HepG2 (cell line): ENCODE data around the gene MEAF6. TPM values are rescaled to one million over a fixed set of nuclear protein-coding genes. Genes with fewer than 3 reads are reported as not detected.

Source experiments
- CREB1 ChIP-seq, 2 experiments: fragments of 450-650 bp in 1 of 2; IDR thresholded peaks; 2 replicates each; pipeline ENCODE4 v1.6.1; 2016 to 2017; ENCODE audit warnings: control low read depth in 1 of 2, mild to moderate bottlenecking in 1 of 2, missing compliant biosample characterization in 1 of 2, missing genetic modification characterization in 1 of 2
- DMTF1 ChIP-seq: sonication (generic); formaldehyde crosslinking; IDR thresholded peaks from 2 replicates; pipeline ENCODE4 v1.4.0; 2020; ENCODE audit warnings: mild to moderate bottlenecking, missing genetic modification reagents
- DR1 ChIP-seq: sonication (generic); formaldehyde crosslinking; IDR thresholded peaks from 2 replicates; pipeline ENCODE4 v1.8.0; 2021; ENCODE audit warnings: mild to moderate bottlenecking, missing genetic modification reagents, inconsistent platforms
- IKZF4 ChIP-seq: sonication (generic); formaldehyde crosslinking; IDR thresholded peaks from 2 replicates; pipeline ENCODE4 v1.5.1; 2020; ENCODE audit warnings: borderline replicate concordance, mild to moderate bottlenecking, low read depth, missing genetic modification reagents; ENCODE audit errors: not compliant biosample characterization
- POLR2G ChIP-seq: fragments of 200-400 bp; formaldehyde crosslinking; IDR thresholded peaks from 2 replicates; pipeline ENCODE4 v1.6.1; 2018; ENCODE audit warnings: mild to moderate bottlenecking, low read depth, low read length, moderate library complexity
- SNAI1 ChIP-seq: sonication (generic); formaldehyde crosslinking; IDR thresholded peaks from 2 replicates; pipeline ENCODE4 v1.5.0; 2020; ENCODE audit warnings: mild to moderate bottlenecking, missing genetic modification reagents, borderline replicate concordance
- ZBED4 ChIP-seq: sonication (generic); formaldehyde crosslinking; IDR thresholded peaks from 2 replicates; pipeline ENCODE4 v1.4.0; 2020; ENCODE audit warnings: missing genetic modification reagents, borderline replicate concordance
- ZBTB3 ChIP-seq: sonication (generic); formaldehyde crosslinking; IDR thresholded peaks from 2 replicates; pipeline ENCODE4 v1.4.0; 2020; ENCODE audit warnings: low read depth, mild to moderate bottlenecking, moderate library complexity, missing genetic modification reagents, borderline replicate concordance
- ZBTB44 ChIP-seq: sonication (generic); formaldehyde crosslinking; IDR thresholded peaks from 2 replicates; pipeline ENCODE4 v1.4.0; 2020; ENCODE audit warnings: missing genetic modification reagents
- ZEB1 ChIP-seq: IDR thresholded peaks from 2 replicates; pipeline ENCODE4 v1.6.1; 2012; ENCODE audit warnings: mild to moderate bottlenecking, low read depth, inconsistent platforms; ENCODE audit not compliant: insufficient replicate concordance
- ZHX1 ChIP-seq: sonication (generic); formaldehyde crosslinking; IDR thresholded peaks from 2 replicates; pipeline ENCODE4 v1.8.1; 2022; ENCODE audit warnings: low read depth, mild to moderate bottlenecking, missing genetic modification reagents
- ZNF124 ChIP-seq: sonication (generic); formaldehyde crosslinking; IDR thresholded peaks from 2 replicates; pipeline ENCODE4 v1.4.0; 2020; ENCODE audit warnings: missing genetic modification reagents
- ZNF205 ChIP-seq: IDR thresholded peaks from 2 replicates; pipeline ENCODE4 v1.6.1; 2018; ENCODE audit warnings: missing biosample characterization, missing genetic modification reagents
- ZNF264 ChIP-seq: sonication (generic); formaldehyde crosslinking; IDR thresholded peaks from 2 replicates; pipeline ENCODE4 v1.4.0; 2020; ENCODE audit warnings: missing genetic modification reagents
- ZNF496 ChIP-seq: sonication (generic); formaldehyde crosslinking; IDR thresholded peaks from 2 replicates; pipeline ENCODE4 v1.8.1; 2023; ENCODE audit warnings: mild to moderate bottlenecking, moderate library complexity, missing genetic modification reagents; ENCODE audit not compliant: insufficient replicate concordance
- ZNF580 ChIP-seq: IDR thresholded peaks from 2 replicates; pipeline ENCODE4 v1.6.1; 2016; ENCODE audit warnings: low read depth, borderline replicate concordance
- ZNF891 ChIP-seq: sonication (generic); formaldehyde crosslinking; IDR thresholded peaks from 2 replicates; pipeline ENCODE4 v1.5.0; 2020; ENCODE audit warnings: mild to moderate bottlenecking, missing genetic modification reagents
- polyA plus RNA-seq, 8 experiments: library from polyadenylated mRNA; depleted of rRNA in 3 of 8; stranded (reverse) in 7 of 8; unstranded in 1 of 8; fragments of >200 nt; fragmentation: Illumina TruSeq in 4 of 8; extraction: Trizol in 4 of 8; gene quantifications; 2 replicates each; pipeline versions ENCODE4 v1.2.1 to v1.2.3, GENCODE V29; 2011 to 2016; ENCODE audit warnings: low read depth in 4 of 8, missing spikeins in 1 of 8, mixed read lengths in 1 of 8; ENCODE audit not compliant: insufficient read depth in 1 of 8
- total RNA-seq, 5 experiments: library from RNA; depleted of rRNA; stranded (reverse); fragments of >200 nt; fragmentation: Illumina TruSeq; extraction: Trizol; gene quantifications; 2 replicates each; pipeline ENCODE4 v1.2.3, GENCODE V29; 2016; ENCODE audit warnings: low read depth in 1 of 5

MEAF6 gene
- total and polyA plus RNA-seq, 2 of the 13 experiments (the other 11 are each of a cell fraction or from before 2014, with no cell fraction given) = 29.5 to 45.6 TPM

GRCh38 chr1:37474046-37474696 is 40.4 kb downstream of the MEAF6 start, which contains the start of gene ZC3H12A (continued):
- TF ChIP-seq ZBTB44 (0 out of 2 replicates have a peak, but pooled peaks have one; percentile 36), SNAI1 (CRISPR knock-in tag) (no peak), IKZF4 (CRISPR knock-in tag) (no peak), DMTF1 (CRISPR knock-in tag) (no peak), ZBTB3 (CRISPR knock-in tag) (no peak), ZNF891 (CRISPR knock-in tag) (no peak), ZNF580 (CRISPR knock-in tag) (no peak), ZNF205 (CRISPR knock-in tag) (no peak), ZBED4 (CRISPR knock-in tag) (no peak), ZEB1 (peak; percentile 85), CREB1 (IDR thresholded peaks at IDR 0.05) (peak; percentile 23; the same call in 1 of the 2 replicates), CREB1 (CRISPR knock-in tag; IDR thresholded peaks at IDR 0.05) (peak; percentile 14; the same call in 1 of the 2 replicates), ZNF124 (no peak), ZHX1 (no peak), ZNF264 (CRISPR knock-in tag) (0 out of 2 replicates have a peak, but pooled peaks have one; percentile 9), ZNF496 (CRISPR knock-in tag) (no peak), POLR2G (peak; percentile 96), DR1 (CRISPR knock-in tag) (peak; percentile 84)
